ENCODE measurements around the gene SYVN1. TPM values are rescaled to one million over a fixed set of nuclear protein-coding genes. Genes with fewer than 3 reads are reported as not detected.

Gene SYVN1
- total RNA-seq, 2 donors from 2014 or later = 30.4 to 39.5 TPM

- TF ChIP-seq CTCF (conservative IDR thresholded peaks at IDR 0.05) = no peak
- WGBS, 2 experiments (ENCODE audit: insufficient coverage in 1 of 2, insufficient read length in 1 of 2) = 83 to 98% methylated on average over 2 of the region's 2 CpGs
- H3K36me3 ChIP-seq (ENCODE audit: control insufficient read depth, insufficient read depth, low read length) = no peaks in the 10 kb centered on the region
- Mint-ChIP-seq H3K9me3 (no peaks in the 10 kb centered on the region), H3K27ac (no peak overlapping the region), H3K36me3 (ENCODE audit: low read depth) (no peaks in the 10 kb centered on the region), H3K4me3 (no peak overlapping the region), H3K4me1 (no peaks in the 10 kb centered on the region), H3K27me3 (ENCODE audit: insufficient read depth) (no peaks in the 10 kb centered on the region)
- H3K9ac ChIP-seq (ENCODE audit: extremely low read depth, low read length, poor library complexity, severe bottlenecking) = no peak overlapping the region
- no peak overlapping the region for H3K27ac ChIP-seq (ENCODE audit: low read depth, low read length)
- H3K4me1 ChIP-seq (ENCODE audit: control insufficient read depth, insufficient read depth, low read length) = no peaks in the 10 kb centered on the region
- no peak overlapping the region for H3K4me3 ChIP-seq (ENCODE audit: low read length)
- no peak for DNase-seq
- H3K9me3 ChIP-seq (ENCODE audit: control insufficient read depth, low read length) = no peaks in the 10 kb centered on the region
- H3K27me3 ChIP-seq (ENCODE audit: control insufficient read depth, insufficient read depth, low read length, poor library complexity, severe bottlenecking) = no peaks in the 10 kb centered on the region
These were observed 29.4 kb upstream of the SYVN1 start for GRCh38 chr11:65163684-65164083.

GRCh38 chr11:65160643-65161042 lies 26.3 kb upstream of the SYVN1 start:
- Mint-ChIP-seq H3K27ac (no peak overlapping the region), H3K36me3 (ENCODE audit: low read depth) (no peaks in the 10 kb centered on the region), H3K4me1 (no peaks in the 10 kb centered on the region), H3K27me3 (ENCODE audit: insufficient read depth) (no peaks in the 10 kb centered on the region), H3K9me3 (no peaks in the 10 kb centered on the region), H3K4me3 (no peak overlapping the region)
- Histone ChIP-seq H3K27me3 (ENCODE audit: control insufficient read depth, insufficient read depth, low read length, poor library complexity, severe bottlenecking) (no peaks in the 10 kb centered on the region), H3K27ac (ENCODE audit: low read depth, low read length) (no peak overlapping the region), H3K9me3 (ENCODE audit: control insufficient read depth, low read length) (no peaks in the 10 kb centered on the region), H3K36me3 (ENCODE audit: control insufficient read depth, insufficient read depth, low read length) (no peaks in the 10 kb centered on the region), H3K9ac (ENCODE audit: extremely low read depth, low read length, poor library complexity, severe bottlenecking) (no peak overlapping the region), H3K4me1 (ENCODE audit: control insufficient read depth, insufficient read depth, low read length) (no peaks in the 10 kb centered on the region), H3K4me3 (ENCODE audit: low read length) (no peak overlapping the region)
- no peak for TF ChIP-seq CTCF (conservative IDR thresholded peaks at IDR 0.05)
- WGBS, 2 experiments (ENCODE audit: insufficient coverage in 1 of 2, insufficient read length in 1 of 2) = 79 to 87% methylated on average over 2 to 3 of the region's 3 CpGs
- DNase-seq = no peak

GRCh38 chr11:65159012-65159411 lies 24.7 kb upstream of the SYVN1 start:
- TF ChIP-seq CTCF (conservative IDR thresholded peaks at IDR 0.05) = no peak
- no peak overlapping the region for H3K4me3 Mint-ChIP-seq
- H3K36me3 ChIP-seq (ENCODE audit: control insufficient read depth, insufficient read depth, low read length) = no peaks in the 10 kb centered on the region
- no peaks in the 10 kb centered on the region for H3K9me3 ChIP-seq (ENCODE audit: control insufficient read depth, low read length)
- H3K27me3 ChIP-seq (ENCODE audit: control insufficient read depth, insufficient read depth, low read length, poor library complexity, severe bottlenecking) = no peaks in the 10 kb centered on the region
- H3K9ac ChIP-seq (ENCODE audit: extremely low read depth, low read length, poor library complexity, severe bottlenecking) = no peak overlapping the region
- no peak overlapping the region for H3K27ac Mint-ChIP-seq
- no peak overlapping the region for H3K27ac ChIP-seq (ENCODE audit: low read depth, low read length)
- no peaks in the 10 kb centered on the region for H3K27me3 Mint-ChIP-seq (ENCODE audit: insufficient read depth)
- no peaks in the 10 kb centered on the region for H3K4me1 ChIP-seq (ENCODE audit: control insufficient read depth, insufficient read depth, low read length)
- no peak for DNase-seq
- H3K9me3 Mint-ChIP-seq = no peaks in the 10 kb centered on the region
- no peaks in the 10 kb centered on the region for H3K4me1 Mint-ChIP-seq
- 87 to 100% methylated on average over 1 to 5 of the region's 5 CpGs for WGBS, 2 experiments (ENCODE audit: insufficient coverage in 1 of 2, insufficient read length in 1 of 2)
- H3K4me3 ChIP-seq (ENCODE audit: low read length) = no peak overlapping the region
- no peaks in the 10 kb centered on the region for H3K36me3 Mint-ChIP-seq (ENCODE audit: low read depth)
